Keratinocyte (primary cell): ENCODE data around the gene FCRLB.
"Not testable (repeated sequence)": the region's sequence is repeated elsewhere in the genome, so short reads cannot be mapped to it uniquely, and the experiment has no call there.

Source experiments
- CTCF ChIP-seq, 3 experiments: IDR thresholded peaks in 1 of 3; conservative IDR thresholded peaks in 1 of 3; optimal IDR thresholded peaks in 1 of 3; 2 replicates in 2 of 3; 3 replicates in 1 of 3; pipeline versions ENCODE3 to v1.5.1; 2011; ENCODE audit warnings: low read length in 3 of 3, mild to moderate bottlenecking in 3 of 3, moderate library complexity in 2 of 3, control low read depth in 1 of 3, inconsistent platforms in 1 of 3; ENCODE audit not compliant: insufficient read depth in 2 of 3; ENCODE audit errors: extremely low read depth in 1 of 3
- EZH2 ChIP-seq: IDR thresholded peaks from one replicate; pipeline ENCODE4 v1.6.1; 2012; ENCODE audit warnings: inconsistent platforms, mild to moderate bottlenecking, low read length, moderate library complexity

GRCh38 chr1:161693020-161693712 lies 28.2 kb upstream of the FCRLB start:
- not testable (repeated sequence) for TF ChIP-seq CTCF (optimal IDR thresholded peaks at IDR 0.05 in 1 of 3, IDR thresholded peaks at IDR 0.05 in 1 of 3, conservative IDR thresholded peaks at IDR 0.05 in 1 of 3; ENCODE audit: extremely low read depth in 1 of 3, insufficient read depth in 2 of 3, low read length in 3 of 3); EZH2
